Tibial nerve (tissue), 4 donors: ENCODE results near the gene SMAD5. TPM values are rescaled to one million over a fixed set of nuclear protein-coding genes. Genes with fewer than 3 reads are reported as not detected.

Experiments used
- DNase-seq, 2 donors: peaks; one replicate each; pipeline ENCODE4 v3.0.0-alpha.2; 2019; ENCODE audit warnings: low spot score in 2 of 2
- H3K27ac ChIP-seq, 4 donors: fragments of 200-600 bp; sonication (generic) in 3 of 4; one replicate each; pipeline ENCODE4 v1.5.1; 2017 to 2019; ENCODE audit warnings: mild to moderate bottlenecking in 1 of 4
- H3K27me3 ChIP-seq, 2 donors: fragments of 200-600 bp; sonication (generic) in 1 of 2; one replicate each; pipeline versions ENCODE4 v1.5.1 to v1.6.0; 2017 to 2019
- H3K36me3 ChIP-seq, 3 donors: fragments of 200-600 bp; sonication (generic); one replicate each; pipeline ENCODE4 v1.5.1; 2018 to 2019
- H3K4me1 ChIP-seq, 4 donors: fragments of 200-600 bp; sonication (generic) in 3 of 4; one replicate each; pipeline ENCODE4 v1.5.1; 2017 to 2019
- H3K4me3 ChIP-seq, 4 donors: fragments of 200-600 bp; sonication (generic) in 3 of 4; one replicate each; pipeline ENCODE4 v1.5.1; 2017 to 2019; ENCODE audit warnings: mild to moderate bottlenecking in 1 of 4, moderate library complexity in 1 of 4
- H3K9me3 ChIP-seq, 4 donors: fragments of 200-600 bp; sonication (generic) in 3 of 4; one replicate each; pipeline ENCODE4 v1.5.1; 2017 to 2019
- EP300 ChIP-seq, 2 donors: sonication (generic); formaldehyde crosslinking; IDR thresholded peaks; one replicate each; pipeline ENCODE4 v1.6.1; 2017; ENCODE audit warnings: antibody characterized with exemption in 2 of 2, mild to moderate bottlenecking in 1 of 2
- POLR2A ChIP-seq, 2 donors: fragments of 450-650 bp; IDR thresholded peaks; one replicate each; pipeline ENCODE4 v1.6.1; 2017; ENCODE audit warnings: antibody characterized with exemption in 2 of 2, mild to moderate bottlenecking in 2 of 2, moderate library complexity in 2 of 2
- WGBS, 2 donors: methylation state at CpG; one replicate each; pipeline ENCODE4 v1.1.5; 2018; 5-methylcytosine and 5-hydroxymethylcytosine counted together
- total RNA-seq, 4 donors: library from RNA; depleted of rRNA; stranded (reverse); fragments of >200 nt; gene quantifications; one replicate each; pipeline ENCODE4 v1.1.0, GENCODE V29; 2016
- TF ChIP-seq, protein P1 (sequence below), 5 experiments: fragments of 200-600 bp in 3 of 5; fragments of 450-650 bp in 2 of 5; sonication (generic) in 3 of 5; IDR thresholded peaks; one replicate each; pipeline ENCODE4 v1.5.1; 2016 to 2019; ENCODE audit warnings: antibody characterized with exemption in 5 of 5, mild to moderate bottlenecking in 3 of 5, moderate library complexity in 2 of 5

The SMAD5 gene
- total RNA-seq, 4 donors from 2014 or later: 34.5 to 65.5 (median 54.3) TPM

DNA sequence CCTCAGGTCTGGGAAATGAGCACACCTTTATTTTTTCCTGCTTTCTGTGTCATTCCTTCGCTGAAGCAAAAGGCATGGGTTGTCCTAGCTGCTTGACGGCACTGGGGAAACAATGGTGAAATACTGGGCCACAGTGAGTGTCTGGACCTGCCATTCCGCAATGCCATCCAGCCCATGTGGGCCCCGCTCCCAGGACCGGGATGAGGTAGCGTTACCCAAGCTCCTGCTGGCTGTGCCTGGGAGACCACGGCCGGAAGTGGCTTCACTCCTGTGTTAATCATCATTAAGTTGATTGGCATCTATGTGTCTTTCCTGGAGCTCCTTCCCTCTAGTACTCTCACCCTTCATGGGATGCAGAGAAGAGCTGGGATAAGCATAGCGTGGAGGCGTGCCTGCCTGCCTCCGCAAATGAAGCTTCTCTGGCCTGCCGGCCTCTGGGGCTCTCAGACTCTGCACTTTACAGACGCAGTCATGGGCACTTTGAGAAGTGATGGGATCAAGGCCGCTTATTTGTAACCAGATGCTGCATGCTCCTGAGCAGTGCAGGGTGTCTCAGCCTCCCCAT lies 76.8 kb downstream of the SMAD5 start:
- H3K4me1 ChIP-seq: peaks cover 0 to 7% (median 0%) of the 10 kb centered on the region in 4 donors
- H3K4me3 ChIP-seq: no peak overlapping the region
- 86 to 87% methylated on average over 14 of the region's 14 CpGs for WGBS, 2 donors
- H3K27me3 ChIP-seq: peaks cover 0 to 12% of the 10 kb centered on the region in 2 donors
- H3K36me3 ChIP-seq: no peaks in the 10 kb centered on the region
- DNase-seq: no peak
- TF ChIP-seq, protein P1, sequence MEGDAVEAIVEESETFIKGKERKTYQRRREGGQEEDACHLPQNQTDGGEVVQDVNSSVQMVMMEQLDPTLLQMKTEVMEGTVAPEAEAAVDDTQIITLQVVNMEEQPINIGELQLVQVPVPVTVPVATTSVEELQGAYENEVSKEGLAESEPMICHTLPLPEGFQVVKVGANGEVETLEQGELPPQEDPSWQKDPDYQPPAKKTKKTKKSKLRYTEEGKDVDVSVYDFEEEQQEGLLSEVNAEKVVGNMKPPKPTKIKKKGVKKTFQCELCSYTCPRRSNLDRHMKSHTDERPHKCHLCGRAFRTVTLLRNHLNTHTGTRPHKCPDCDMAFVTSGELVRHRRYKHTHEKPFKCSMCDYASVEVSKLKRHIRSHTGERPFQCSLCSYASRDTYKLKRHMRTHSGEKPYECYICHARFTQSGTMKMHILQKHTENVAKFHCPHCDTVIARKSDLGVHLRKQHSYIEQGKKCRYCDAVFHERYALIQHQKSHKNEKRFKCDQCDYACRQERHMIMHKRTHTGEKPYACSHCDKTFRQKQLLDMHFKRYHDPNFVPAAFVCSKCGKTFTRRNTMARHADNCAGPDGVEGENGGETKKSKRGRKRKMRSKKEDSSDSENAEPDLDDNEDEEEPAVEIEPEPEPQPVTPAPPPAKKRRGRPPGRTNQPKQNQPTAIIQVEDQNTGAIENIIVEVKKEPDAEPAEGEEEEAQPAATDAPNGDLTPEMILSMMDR (IDR thresholded peaks at IDR 0.05): no peak
- TF ChIP-seq EP300 (IDR thresholded peaks at IDR 0.05) (no peak), POLR2A (IDR thresholded peaks at IDR 0.05) (no peak)
- no peak overlapping the region for H3K27ac ChIP-seq
- H3K9me3 ChIP-seq: peaks cover 0 to 7% (median 0%) of the 10 kb centered on the region in 4 donors

DNA sequence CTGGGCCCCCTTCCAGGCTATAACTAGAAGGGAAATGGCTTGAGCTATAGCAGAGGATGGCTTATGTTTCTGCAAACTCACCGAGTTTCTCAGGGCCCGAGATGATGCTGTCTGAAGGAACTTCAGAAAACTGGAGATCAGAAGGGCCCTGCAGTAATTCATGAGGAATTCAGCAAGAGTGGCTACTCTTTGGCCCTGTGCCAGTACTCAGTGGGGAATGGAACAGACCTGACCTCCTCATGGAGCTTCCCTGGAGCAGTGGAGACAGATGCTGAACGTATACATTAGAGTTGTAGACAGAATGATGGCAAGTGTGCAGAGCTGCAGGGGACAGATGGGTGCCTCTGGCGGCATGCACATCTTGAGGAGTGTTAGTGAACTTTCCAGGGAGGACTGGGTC lies 77.6 kb downstream of the SMAD5 start:
- H3K9me3 ChIP-seq: peaks cover 0 to 5% (median 0%) of the 10 kb centered on the region in 4 donors
- TF ChIP-seq POLR2A (IDR thresholded peaks at IDR 0.05) (no peak), EP300 (IDR thresholded peaks at IDR 0.05) (no peak)
- TF ChIP-seq, protein P1 (IDR thresholded peaks at IDR 0.05): no peak
- 59 to 70% methylated on average over 4 of the region's 4 CpGs for WGBS, 2 donors
- no peak overlapping the region for H3K27ac ChIP-seq
- no peak overlapping the region for H3K4me3 ChIP-seq
- peaks cover 0 to 7% (median 0%) of the 10 kb centered on the region in 4 donors for H3K4me1 ChIP-seq
- peaks cover 0 to 12% of the 10 kb centered on the region in 2 donors for H3K27me3 ChIP-seq
- DNase-seq: no peak
- no peaks in the 10 kb centered on the region for H3K36me3 ChIP-seq

DNA sequence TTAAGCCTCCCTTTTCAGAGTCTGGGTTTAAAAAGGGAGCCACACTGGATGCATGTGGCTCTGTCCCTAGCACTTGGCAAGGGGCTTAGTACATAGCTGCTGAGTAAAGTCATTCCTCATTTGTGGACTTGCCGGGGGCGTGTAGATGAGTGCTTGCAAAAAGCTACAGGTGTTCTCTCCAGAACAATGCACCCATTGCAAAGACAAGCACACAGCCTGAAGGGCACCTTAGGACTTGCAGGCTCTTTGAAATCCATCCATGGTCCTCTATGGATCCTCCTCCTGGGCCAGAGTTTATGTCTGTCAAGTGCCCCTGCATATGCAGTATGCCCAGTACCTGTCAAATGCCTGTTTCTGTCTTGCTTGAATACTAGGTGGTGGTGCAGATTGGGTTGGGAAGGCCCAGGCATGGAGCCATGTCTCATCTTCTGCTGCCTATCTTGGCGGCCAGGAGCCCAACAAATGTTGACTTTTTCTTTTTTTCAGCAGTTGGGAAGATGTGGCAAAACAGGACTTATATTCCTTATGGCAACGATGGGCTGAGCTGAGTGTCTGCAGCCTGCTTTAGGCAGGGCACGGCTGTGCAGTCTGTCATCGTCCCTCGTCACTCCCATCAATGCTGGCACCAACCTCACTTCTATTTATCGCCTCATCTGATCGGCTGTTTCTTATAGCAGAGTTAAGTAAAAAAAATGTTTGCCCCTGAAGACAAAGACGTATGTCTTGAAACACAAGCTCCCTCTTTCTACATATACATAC lies 78.8 kb downstream of the SMAD5 start:
- 82 to 83% methylated on average over 10 of the region's 10 CpGs for WGBS, 2 donors
- TF ChIP-seq EP300 (IDR thresholded peaks at IDR 0.05) (no peak), POLR2A (IDR thresholded peaks at IDR 0.05) (no peak)
- H3K36me3 ChIP-seq: no peaks in the 10 kb centered on the region
- no peaks in the 10 kb centered on the region for H3K9me3 ChIP-seq
- H3K27me3 ChIP-seq: peaks cover 0 to 12% of the 10 kb centered on the region in 2 donors
- DNase-seq: no peak
- H3K27ac ChIP-seq: no peak overlapping the region
- H3K4me3 ChIP-seq: no peak overlapping the region
- peaks cover 0 to 7% (median 0%) of the 10 kb centered on the region in 4 donors for H3K4me1 ChIP-seq

DNA sequence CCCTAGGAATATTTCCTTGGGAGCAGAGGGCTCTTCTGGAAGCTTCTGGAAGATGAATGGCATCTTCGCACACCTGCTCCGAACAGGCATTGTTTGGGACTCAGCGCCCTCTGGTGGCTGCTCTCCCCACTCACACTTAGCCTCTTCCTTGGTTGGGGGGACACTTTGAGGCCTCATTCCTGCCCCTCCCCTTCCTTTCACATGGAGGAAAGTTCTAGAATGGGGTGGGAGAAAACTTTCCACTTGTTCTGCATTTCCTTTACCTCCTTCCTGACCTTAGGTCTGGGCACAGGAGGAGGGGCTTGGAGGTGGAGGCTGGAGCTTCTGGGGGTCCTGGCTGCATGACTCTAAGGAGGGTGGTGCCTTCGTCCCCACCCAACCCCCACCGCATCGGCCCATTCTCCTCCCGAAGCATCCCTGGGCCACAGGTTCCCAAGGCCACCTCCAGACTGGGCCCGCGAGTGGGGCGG lies 79.6 kb downstream of the SMAD5 start:
- Histone ChIP-seq H3K36me3 (no peaks in the 10 kb centered on the region), H3K27me3 (peaks cover 0 to 12% of the 10 kb centered on the region in 2 donors), H3K4me3 (no peak overlapping the region), H3K27ac (no peak overlapping the region), H3K9me3 (no peaks in the 10 kb centered on the region), H3K4me1 (peaks cover 0 to 7% (median 0%) of the 10 kb centered on the region in 4 donors)
- TF ChIP-seq, protein P1 (IDR thresholded peaks at IDR 0.05): peak; percentile 75 to 84 (median 82)
- TF ChIP-seq POLR2A (IDR thresholded peaks at IDR 0.05): no peak
- no peak for TF ChIP-seq EP300 (IDR thresholded peaks at IDR 0.05)
- peak in 1 of 2 donors; percentile 58 for DNase-seq
- 53 to 54% methylated on average over 10 of the region's 10 CpGs for WGBS, 2 donors

DNA sequence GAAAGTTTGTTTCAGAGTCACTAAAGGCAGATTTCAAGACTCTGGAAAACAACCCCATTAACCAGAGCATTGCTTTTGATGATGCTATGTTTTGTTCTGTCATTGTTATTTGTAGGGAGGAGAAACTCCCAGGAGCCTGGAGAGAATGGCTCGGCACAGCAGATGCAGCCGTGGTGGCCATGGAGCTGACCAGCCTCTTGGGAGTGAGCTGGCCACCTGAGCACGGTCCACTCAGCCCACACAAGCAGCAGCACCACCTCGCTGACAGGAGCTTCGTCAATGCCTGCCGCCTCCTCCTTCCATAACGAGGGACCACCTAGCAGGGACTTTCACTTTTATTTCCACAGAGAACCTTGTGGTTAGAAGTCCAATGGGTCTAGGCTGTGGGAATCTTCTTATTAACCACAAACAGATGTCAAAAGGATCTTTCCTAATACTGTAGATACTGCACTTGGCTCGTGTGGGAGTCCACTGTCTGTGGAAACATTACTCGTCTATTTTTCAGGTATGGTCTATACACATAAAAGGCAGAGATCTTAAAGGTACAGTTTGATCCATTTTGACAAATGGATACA lies 81.4 kb downstream of the SMAD5 start:
- H3K9me3 ChIP-seq: no peaks in the 10 kb centered on the region
- 47 to 50% methylated on average over 9 of the region's 9 CpGs for WGBS, 2 donors
- H3K4me1 ChIP-seq: peaks cover 0 to 7% (median 0%) of the 10 kb centered on the region in 4 donors
- no peaks in the 10 kb centered on the region for H3K36me3 ChIP-seq
- TF ChIP-seq EP300 (IDR thresholded peaks at IDR 0.05) (no peak), POLR2A (IDR thresholded peaks at IDR 0.05) (no peak)
- TF ChIP-seq, protein P1 (IDR thresholded peaks at IDR 0.05): no peak
- DNase-seq: no peak
- H3K27me3 ChIP-seq: peaks cover 0 to 12% of the 10 kb centered on the region in 2 donors
- H3K4me3 ChIP-seq: peak overlapping the region in 1 of 4 donors; percentile 29
- H3K27ac ChIP-seq: no peak overlapping the region
